Measurements from ENCODE around the gene KLK15. TPM values are rescaled to one million over a fixed set of nuclear protein-coding genes. Genes with fewer than 3 reads are reported as not detected.
"Not testable (repeated sequence)": the region's sequence is repeated elsewhere in the genome, so short reads cannot be mapped to it uniquely, and the experiment has no call there.

Gene KLK15
- total and polyA plus RNA-seq, 10 of the 15 experiments (the other 5 are each of a cell fraction or from before 2014, with no cell fraction given), result 0.04 to 0.08 TPM; not detected in 8

DNA sequence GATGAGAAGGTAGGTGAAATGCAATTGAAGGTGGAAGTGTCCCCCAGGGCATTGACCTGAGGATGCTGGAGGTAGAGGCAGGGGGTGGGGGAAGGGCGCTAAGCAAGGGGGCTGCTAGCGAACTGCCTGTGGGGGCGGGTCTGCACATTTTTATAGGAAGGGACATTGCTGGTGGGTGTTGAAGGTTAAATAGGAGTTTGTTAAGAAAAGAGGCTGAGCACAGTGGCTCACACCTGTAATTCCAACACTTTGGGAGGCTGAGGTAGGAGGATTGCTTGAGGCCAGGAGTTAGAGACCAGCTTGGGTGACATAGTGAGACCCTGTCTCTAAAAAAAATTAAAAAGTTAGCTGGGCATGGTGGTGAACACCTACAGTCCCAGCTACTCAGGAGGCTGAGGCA, 48.7 kb downstream of the KLK15 start (continued):
- TF ChIP-seq SREBF2 (IDR thresholded peaks at IDR 0.05; ENCODE audit: low read length) (no peak), SIN3A (IDR thresholded peaks at IDR 0.05; ENCODE audit: low read depth, low read length) (no peak)

- ATAC-seq; H3K9ac ChIP-seq (ENCODE audit: control insufficient read depth, insufficient read depth, low read length); BruUV-seq (replicated peaks); FAIRE-seq; H3K79me2 ChIP-seq (ENCODE audit: control insufficient read depth, insufficient read depth, low read length); POLR2A ChIA-PET; H3K27ac ChIP-seq (ENCODE audit: control insufficient read depth, insufficient read depth); DNase-seq (ENCODE audit: low read depth, low spot score); H3K27me3 ChIP-seq (replicated peaks in 1 of 2; ENCODE audit: control insufficient read depth in 2 of 2, insufficient read depth in 2 of 2, low read length in 1 of 2); H4K20me1 ChIP-seq (ENCODE audit: control insufficient read depth, insufficient read depth); H3K4me3 ChIP-seq; in situ Hi-C loops (cut with MboI); H3K4me2 ChIP-seq (ENCODE audit: control insufficient read depth, insufficient read depth); H3K36me3 ChIP-seq (ENCODE audit: control insufficient read depth in 2 of 2, insufficient read depth in 2 of 2, low read length in 1 of 2); H2AFZ ChIP-seq (ENCODE audit: control insufficient read depth, low read depth, low read length); H3K9me3 ChIP-seq (replicated peaks; ENCODE audit: control insufficient read depth, insufficient read depth, low read length); H3K4me1 ChIP-seq (ENCODE audit: control insufficient read depth, insufficient read depth, low read length): not testable (repeated sequence)
- intact Hi-C loops (cut with micrococcal nuclease; ENCODE audit: unreplicated experiment), result loop anchor here (1.0 to 2.0 kb wide), 5 partner anchors 79 to 426 kb away; no protein-coding TSS in a partner anchor
- 27% methylated on average over 8 of the region's 8 CpGs for WGBS (ENCODE audit: insufficient coverage, insufficient replicate concordance, low lambda C conversion rate, missing lambda C conversion rate)
- ChIA-PET SMC1A (ENCODE audit: uncharacterized antibody, unreplicated experiment) (interaction anchor here (0.6 to 2.3 kb wide), 6 partner anchors 32 to 407 kb away, joined by 3 to 22 read pairs (median 4); partner anchors contain the start of gene NR1H2), RAD21 (ENCODE audit: unreplicated experiment) (interaction anchor here (0.6 to 2.4 kb wide), 9 partner anchors 34 to 427 kb away, joined by 3 to 24 read pairs (median 3); partner anchors contain the start of genes JOSD2 and POLD1), CTCF (interaction anchor here (0.7 to 4.0 kb wide), 19 partner anchors 9 to 648 kb away, joined by 3 to 39 read pairs (median 4); no protein-coding TSS in a partner anchor)
Observed at GRCh38 chr19:50783848-50784152, 49.6 kb downstream of the KLK15 start.

GRCh38 chr19:50780753-50781435, 52.5 kb downstream of the KLK15 start:
- no peak overlapping the region for H3K27ac ChIP-seq (ENCODE audit: control insufficient read depth, insufficient read depth)
- ChIA-PET RAD21 (ENCODE audit: unreplicated experiment) (interaction anchor here (1.2 kb wide), 1 partner anchor 75 kb away, joined by 3 read pairs; no protein-coding TSS in a partner anchor), SMC1A (ENCODE audit: uncharacterized antibody, unreplicated experiment) (interaction anchor here (0.6 to 1.6 kb wide), 3 partner anchors 75 to 243 kb away, joined by 3 to 8 read pairs (median 4); no protein-coding TSS in a partner anchor), CTCF (interaction anchor here (0.8 to 2.2 kb wide), 7 partner anchors 9 to 516 kb away, joined by 3 to 11 read pairs (median 3); no protein-coding TSS in a partner anchor), POLR2A (no interaction called here)
- ATAC-seq, result no peak
- TF ChIP-seq ESRRA (IDR thresholded peaks at IDR 0.05; ENCODE audit: low read length) (no peak), SKIL (IDR thresholded peaks at IDR 0.05; ENCODE audit: low read depth, poor library complexity, severe bottlenecking) (no peak), KAT2A (conservative IDR thresholded peaks at IDR 0.05; ENCODE audit: control insufficient read depth, low read depth, low read length) (no peak), ATF3 (IDR thresholded peaks at IDR 0.05; ENCODE audit: borderline replicate concordance, extremely low read depth, low read depth, low read length) (no peak), NBN (IDR thresholded peaks at IDR 0.05) (no peak)
- TF ChIP-seq, protein P1, sequence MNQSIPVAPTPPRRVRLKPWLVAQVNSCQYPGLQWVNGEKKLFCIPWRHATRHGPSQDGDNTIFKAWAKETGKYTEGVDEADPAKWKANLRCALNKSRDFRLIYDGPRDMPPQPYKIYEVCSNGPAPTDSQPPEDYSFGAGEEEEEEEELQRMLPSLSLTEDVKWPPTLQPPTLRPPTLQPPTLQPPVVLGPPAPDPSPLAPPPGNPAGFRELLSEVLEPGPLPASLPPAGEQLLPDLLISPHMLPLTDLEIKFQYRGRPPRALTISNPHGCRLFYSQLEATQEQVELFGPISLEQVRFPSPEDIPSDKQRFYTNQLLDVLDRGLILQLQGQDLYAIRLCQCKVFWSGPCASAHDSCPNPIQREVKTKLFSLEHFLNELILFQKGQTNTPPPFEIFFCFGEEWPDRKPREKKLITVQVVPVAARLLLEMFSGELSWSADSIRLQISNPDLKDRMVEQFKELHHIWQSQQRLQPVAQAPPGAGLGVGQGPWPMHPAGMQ (IDR thresholded peaks at IDR 0.05; ENCODE audit: borderline replicate concordance), result no peak
- no peak overlapping the region for H3K4me2 ChIP-seq (ENCODE audit: control insufficient read depth, insufficient read depth)
- H3K79me2 ChIP-seq (ENCODE audit: control insufficient read depth, insufficient read depth, low read length), result no peaks in the 10 kb centered on the region
- H3K4me3 ChIP-seq, result no peak overlapping the region
- intact Hi-C loops (cut with micrococcal nuclease; ENCODE audit: unreplicated experiment) (no loop called here), in situ Hi-C loops (cut with MboI) (no loop called here)
- H2AFZ ChIP-seq (ENCODE audit: control insufficient read depth, low read depth, low read length), result no peak overlapping the region
- peaks cover 4 to 8% of the 10 kb centered on the region in 2 experiments for H3K27me3 ChIP-seq (replicated peaks in 1 of 2; ENCODE audit: control insufficient read depth in 2 of 2, insufficient read depth in 2 of 2, low read length in 1 of 2)
- H3K9me3 ChIP-seq (replicated peaks; ENCODE audit: control insufficient read depth, insufficient read depth, low read length), result no peaks in the 10 kb centered on the region
- no peak overlapping the region for H3K9ac ChIP-seq (ENCODE audit: control insufficient read depth, insufficient read depth, low read length)
- H3K4me1 ChIP-seq (ENCODE audit: control insufficient read depth, insufficient read depth, low read length), result no peaks in the 10 kb centered on the region; the same call in 1 of the 2 replicates
- H4K20me1 ChIP-seq (ENCODE audit: control insufficient read depth, insufficient read depth), result no peaks in the 10 kb centered on the region
- no peak for FAIRE-seq
- 17% methylated on average over 16 of the region's 16 CpGs for WGBS (ENCODE audit: insufficient coverage, insufficient replicate concordance, low lambda C conversion rate, missing lambda C conversion rate)
- DNase-seq (ENCODE audit: low read depth, low spot score), result no peak
- no TSS peak for BruUV-seq (replicated peaks)
- no peaks in the 10 kb centered on the region for H3K36me3 ChIP-seq (ENCODE audit: control insufficient read depth in 2 of 2, insufficient read depth in 2 of 2, low read length in 1 of 2)
